Heart left ventricle (tissue), 16 donors: ENCODE measurements around the gene EPG5. TPM values are rescaled to one million over a fixed set of nuclear protein-coding genes. Genes with fewer than 3 reads are reported as not detected.
"Not testable (repeated sequence)": the region's sequence is repeated elsewhere in the genome, so short reads cannot be mapped to it uniquely, and the experiment has no call there.

Experiments used
- ATAC-seq, 4 donors: fragments of 200-7000 bp; cut with Tn5 transposase; one replicate each; pipeline ENCODE4 v1.9.1; 2020 to 2022; ENCODE audit warnings: moderate library complexity in 4 of 4, mild to moderate bottlenecking in 3 of 4, moderate number of reproducible peaks in 1 of 4
- DNase-seq, 5 donors: peaks; one replicate each; pipeline ENCODE4 v3.0.0-alpha.2; 2020
- H3K27ac ChIP-seq, 12 donors: fragments of 200-600 bp; sonication (generic) in 4 of 12; one replicate each; pipeline versions ENCODE4 v1.5.0 to v1.8.0; 2016 to 2022; ENCODE audit warnings: mild to moderate bottlenecking in 2 of 12
- H3K27me3 ChIP-seq, 9 donors: fragments of 200-600 bp; sonication (generic) in 2 of 9; one replicate each; pipeline versions ENCODE4 v1.5.1 to v1.8.0; 2016 to 2022; ENCODE audit warnings: mild to moderate bottlenecking in 3 of 9
- H3K36me3 ChIP-seq, 9 donors: fragments of 200-600 bp; sonication (generic) in 2 of 9; one replicate each; pipeline versions ENCODE4 v1.5.0 to v1.8.0; 2018 to 2022; ENCODE audit warnings: mild to moderate bottlenecking in 2 of 9
- H3K4me1 ChIP-seq, 12 donors: fragments of 200-600 bp; sonication (generic) in 4 of 12; one replicate each; pipeline versions ENCODE4 v1.5.0 to v1.8.0; 2016 to 2022; ENCODE audit warnings: mild to moderate bottlenecking in 3 of 12
- H3K4me3 ChIP-seq, 12 donors: fragments of 200-600 bp; sonication (generic) in 4 of 12; one replicate each; pipeline versions ENCODE4 v1.5.0 to v1.8.0; 2017 to 2022; ENCODE audit warnings: mild to moderate bottlenecking in 9 of 12, moderate library complexity in 4 of 12
- H3K9me3 ChIP-seq, 12 donors: fragments of 200-600 bp; sonication (generic) in 4 of 12; one replicate each; pipeline versions ENCODE4 v1.5.0 to v1.8.0; 2016 to 2022; ENCODE audit warnings: mild to moderate bottlenecking in 1 of 12
- POLR2A ChIP-seq, 2 donors: fragments of 450-650 bp; IDR thresholded peaks; one replicate each; pipeline ENCODE4 v1.6.1; 2017; ENCODE audit warnings: antibody characterized with exemption in 2 of 2, mild to moderate bottlenecking in 2 of 2, moderate library complexity in 2 of 2
- WGBS, 4 donors: extraction: QIAGEN DNeasy Blood & Tissue Kit in 2 of 4; methylation state at CpG; one replicate each; pipeline versions ENCODE4 v1.1.5 to v1.1.7; 2013 to 2018; 5-methylcytosine and 5-hydroxymethylcytosine counted together
- intact Hi-C, 10 donors: fragments of 100-400 bp; cut with DNase I; formaldehyde crosslinking; loops; one replicate each; pipeline versions ENCODE4 v1.11.1 to v1.14.2; 2022
- polyA plus RNA-seq, 2 donors: library from polyadenylated mRNA; stranded (reverse); fragments of 200-250 nt; gene quantifications; one replicate each; pipeline ENCODE4 v1.2.3, GENCODE V29; 2013
- total RNA-seq, 9 donors: library from RNA; depleted of rRNA in 2 of 9; stranded (reverse); fragments of >200 nt in 2 of 9; fragmentation: NEBNext Ultra II Directional in 3 of 9; extraction: Animal tissue kit (Norgen Biotek cat#: 25700) in 3 of 9; gene quantifications; one replicate each; pipeline versions ENCODE4 v1.1.0 to v1.2.4, GENCODE V29; 2016 to 2023
- TF ChIP-seq, protein P1 (sequence below), 12 donors: fragments of 200-600 bp; sonication (generic) in 4 of 12; IDR thresholded peaks; one replicate each; pipeline versions ENCODE4 v1.5.0 to v1.8.0; 2018 to 2022; ENCODE audit warnings: antibody characterized with exemption in 12 of 12, mild to moderate bottlenecking in 5 of 12
- donor health status: ischemic (EF 13 %, LVEDD 7.1; RV severe dilation, severe dysfunction).
- donor health status: healthy with polysubstance abuse.
- donor health status: DM: no; HTN: yes; CAD: no.
- donor health status: DM: no; HTN: no; CAD: no.
- donor health status: ischemic (EF 25% LVEDD 6.9; RV normal size, moderate dysfunction).
- donor health status: ischemic (EF 25% LVEDD 5.7; RV mildly dilated, moderate dysfunction).
- donor health status: healthy.
- donor health status: DM: yes; HTN: yes; CAD: no.
- donor health status: ischemic (EF 35%, LVEDD 5.7; RV mildly dilated, moderate dysfunction).
- donor health status: nonischemic (EF 11% LVEDD 7.7; RV severe dilation, severe dysfunction).
- donor health status: DM: yes; HTN: yes; CAD: no.
- donor health status: PGD.
- donor health status: ischemic (EF 29% LVEDD 5.4; RV normal size, mild dysfunction).
- donor health status: nonischemic (EF 23%, LVEDD 6.1; RV moderate dilation, normal function).

EPG5 gene
- total and polyA plus RNA-seq, 11 donors: 7.9 to 37.8 (median 23.5) TPM

DNA sequence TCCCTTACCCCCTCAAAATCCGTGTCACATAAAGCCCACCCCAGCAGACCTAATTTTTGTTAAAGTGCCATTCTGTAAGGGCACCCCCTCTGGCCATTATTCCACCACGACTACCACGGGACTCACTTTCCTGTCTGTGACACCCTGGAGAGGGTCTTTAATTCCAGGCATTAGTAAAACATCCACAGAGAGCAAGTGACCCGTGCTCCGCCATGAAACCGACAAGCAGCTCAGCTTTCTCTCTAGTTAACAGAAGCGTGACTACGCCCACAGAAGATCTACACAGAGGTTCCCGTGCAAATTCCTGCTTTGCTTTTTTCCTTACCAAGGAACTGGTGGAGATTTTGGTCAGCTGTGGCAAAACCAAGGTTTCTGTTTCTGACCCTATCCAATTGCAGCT, 137.3 kb downstream of the EPG5 start:
- DNase-seq (no peak), ATAC-seq (no peak)
- WGBS, 4 donors: 64 to 72% (median 67%) methylated on average over 9 of the region's 9 CpGs
- TF ChIP-seq, protein P1, sequence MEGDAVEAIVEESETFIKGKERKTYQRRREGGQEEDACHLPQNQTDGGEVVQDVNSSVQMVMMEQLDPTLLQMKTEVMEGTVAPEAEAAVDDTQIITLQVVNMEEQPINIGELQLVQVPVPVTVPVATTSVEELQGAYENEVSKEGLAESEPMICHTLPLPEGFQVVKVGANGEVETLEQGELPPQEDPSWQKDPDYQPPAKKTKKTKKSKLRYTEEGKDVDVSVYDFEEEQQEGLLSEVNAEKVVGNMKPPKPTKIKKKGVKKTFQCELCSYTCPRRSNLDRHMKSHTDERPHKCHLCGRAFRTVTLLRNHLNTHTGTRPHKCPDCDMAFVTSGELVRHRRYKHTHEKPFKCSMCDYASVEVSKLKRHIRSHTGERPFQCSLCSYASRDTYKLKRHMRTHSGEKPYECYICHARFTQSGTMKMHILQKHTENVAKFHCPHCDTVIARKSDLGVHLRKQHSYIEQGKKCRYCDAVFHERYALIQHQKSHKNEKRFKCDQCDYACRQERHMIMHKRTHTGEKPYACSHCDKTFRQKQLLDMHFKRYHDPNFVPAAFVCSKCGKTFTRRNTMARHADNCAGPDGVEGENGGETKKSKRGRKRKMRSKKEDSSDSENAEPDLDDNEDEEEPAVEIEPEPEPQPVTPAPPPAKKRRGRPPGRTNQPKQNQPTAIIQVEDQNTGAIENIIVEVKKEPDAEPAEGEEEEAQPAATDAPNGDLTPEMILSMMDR (IDR thresholded peaks at IDR 0.05): no peak
- no peak for TF ChIP-seq POLR2A (IDR thresholded peaks at IDR 0.05)
- H3K4me1 ChIP-seq: peaks cover 0 to 32% (median 7%) of the 10 kb centered on the region in 12 donors
- H3K27ac ChIP-seq: no peak overlapping the region
- peaks cover 0 to 8% (median 0%) of the 10 kb centered on the region in 9 donors for H3K27me3 ChIP-seq
- no peaks in the 10 kb centered on the region for H3K9me3 ChIP-seq
- no peaks in the 10 kb centered on the region for H3K36me3 ChIP-seq
- intact Hi-C loops: loop anchor here in 2 of 10 donors (10.0 kb wide), 2 partner anchors 55 to 145 kb away; no protein-coding TSS in a partner anchor
- no peak overlapping the region for H3K4me3 ChIP-seq

DNA sequence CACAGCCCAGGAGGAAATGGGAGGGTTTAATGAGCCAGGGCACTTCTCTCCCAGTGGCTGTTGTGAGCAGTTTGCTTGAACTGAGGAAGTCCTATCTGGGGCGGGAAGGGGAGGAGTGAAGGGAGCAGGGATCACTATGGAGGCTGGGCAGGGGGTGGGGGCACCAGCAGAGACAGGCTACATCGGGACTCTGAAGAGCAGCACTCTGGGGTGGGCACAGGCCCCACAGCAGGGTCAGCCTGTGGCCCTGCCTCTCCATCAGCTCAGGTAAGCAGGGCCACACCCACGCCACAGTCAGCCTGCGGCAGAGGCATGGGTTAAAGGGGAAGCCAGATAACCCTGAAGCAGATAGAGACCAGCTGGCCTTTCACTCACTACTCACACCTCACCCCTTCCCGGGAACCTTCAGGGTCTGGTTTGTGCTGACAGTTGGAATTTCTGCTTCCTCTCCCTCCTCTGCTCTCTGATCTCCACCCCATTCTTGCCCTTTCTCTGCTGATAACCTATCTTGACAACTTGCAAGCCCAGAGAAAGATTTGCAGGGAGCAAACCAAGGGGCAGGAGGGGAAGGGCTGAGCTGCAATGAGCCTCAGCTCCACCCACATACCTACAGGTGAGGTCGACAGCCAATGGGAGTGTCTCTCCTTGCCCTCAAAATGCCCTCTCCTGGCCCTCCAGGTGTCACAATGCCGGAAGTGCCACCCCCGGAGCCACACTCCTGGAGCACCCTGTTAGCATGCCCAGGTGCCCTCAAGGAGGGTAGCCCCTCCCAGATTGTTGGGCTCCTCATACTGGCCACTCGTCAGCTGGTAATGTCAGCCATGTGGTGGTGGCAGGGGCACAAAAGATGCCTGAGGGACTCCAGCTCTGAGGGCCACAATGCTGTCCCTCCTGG, 138.0 kb downstream of the EPG5 start:
- H3K4me1 ChIP-seq: peaks cover 0 to 32% (median 7%) of the 10 kb centered on the region in 12 donors
- H3K4me3 ChIP-seq: peak overlapping the region in 2 of 12 donors; percentile 5 to 46
- TF ChIP-seq, protein P1 (IDR thresholded peaks at IDR 0.05): no peak
- TF ChIP-seq POLR2A (IDR thresholded peaks at IDR 0.05): no peak
- 36 to 50% (median 46%) methylated on average over 9 of the region's 9 CpGs for WGBS, 4 donors
- no peaks in the 10 kb centered on the region for H3K36me3 ChIP-seq
- H3K27ac ChIP-seq: peak overlapping the region in 1 of 12 donors; percentile 63
- H3K27me3 ChIP-seq: peaks cover 0 to 8% (median 0%) of the 10 kb centered on the region in 9 donors
- intact Hi-C loops: no loop called here
- H3K9me3 ChIP-seq: no peaks in the 10 kb centered on the region
- peak in 3 of 4 donors; percentile 56 to 79 (median 63) for ATAC-seq
- peak in 1 of 5 donors; percentile 42 for DNase-seq

DNA sequence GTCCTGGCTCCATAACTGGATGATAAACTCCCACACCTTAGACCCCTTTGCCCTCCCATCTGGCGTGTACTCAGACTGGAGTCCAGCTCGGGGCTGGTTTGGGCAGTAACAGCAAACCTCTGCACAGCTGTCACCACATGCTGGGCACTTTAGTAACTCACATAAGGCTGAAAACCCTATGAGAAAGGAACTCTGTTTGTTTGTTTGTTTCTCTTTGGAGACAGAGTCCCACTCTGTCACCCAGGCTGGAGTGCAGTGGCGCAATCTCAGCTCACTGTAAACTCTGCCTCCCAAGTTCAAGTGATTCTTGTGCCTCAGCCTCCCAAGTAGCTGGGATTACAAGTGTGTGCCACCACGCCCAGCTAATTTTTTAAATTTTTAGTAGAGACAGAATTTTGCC, 140.4 kb downstream of the EPG5 start:
- ATAC-seq, H3K27me3 ChIP-seq, H3K27ac ChIP-seq, H3K4me3 ChIP-seq, H3K9me3 ChIP-seq, DNase-seq, H3K36me3 ChIP-seq, intact Hi-C loops: not testable (repeated sequence)
- H3K4me1 ChIP-seq: peaks cover 0 to 32% (median 7%) of the 10 kb centered on the region in 12 donors
- WGBS, 4 donors: 86 to 99% (median 97%) methylated on average over 4 of the region's 4 CpGs

DNA sequence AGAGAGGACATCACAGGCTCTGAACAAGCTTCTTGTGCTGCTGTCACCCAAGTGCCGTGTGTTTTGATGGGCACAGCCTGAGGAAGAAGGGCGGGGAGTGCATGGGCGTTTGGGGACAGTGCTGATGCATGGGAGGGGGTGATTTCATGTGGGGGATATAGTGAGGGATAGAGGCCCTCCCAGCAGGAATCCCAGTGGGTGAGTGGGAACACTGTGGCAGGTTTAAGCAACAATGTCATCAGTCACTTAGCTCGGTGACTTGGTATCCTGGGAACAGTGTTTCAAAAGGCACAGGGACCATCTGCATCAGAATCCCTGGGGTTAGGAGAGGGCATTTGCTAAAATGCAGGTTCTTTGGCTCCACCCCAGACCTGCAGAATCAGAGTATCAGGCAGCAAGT, 141.0 kb downstream of the EPG5 start:
- 80 to 93% (median 88%) methylated on average over 4 of the region's 4 CpGs for WGBS, 4 donors
- intact Hi-C loops: no loop called here
- Histone ChIP-seq H3K27ac (no peak overlapping the region), H3K27me3 (no peaks in the 10 kb centered on the region), H3K4me1 (peaks cover 0 to 32% (median 7%) of the 10 kb centered on the region in 12 donors), H3K36me3 (no peaks in the 10 kb centered on the region), H3K4me3 (no peak overlapping the region), H3K9me3 (peaks cover 0 to 6% (median 0%) of the 10 kb centered on the region in 12 donors)
- no peak for DNase-seq
- ATAC-seq: no peak
- TF ChIP-seq POLR2A (IDR thresholded peaks at IDR 0.05): no peak
- TF ChIP-seq, protein P1 (IDR thresholded peaks at IDR 0.05): no peak
